Measurements from ENCODE around the gene MCRIP1. TPM values are rescaled to one million over a fixed set of nuclear protein-coding genes. Genes with fewer than 3 reads are reported as not detected.

The MCRIP1 gene
- total and polyA plus RNA-seq, 2 of the 13 experiments (the other 11 are each of a cell fraction or from before 2014, with no cell fraction given) = 79.7 to 84.9 TPM

DNA sequence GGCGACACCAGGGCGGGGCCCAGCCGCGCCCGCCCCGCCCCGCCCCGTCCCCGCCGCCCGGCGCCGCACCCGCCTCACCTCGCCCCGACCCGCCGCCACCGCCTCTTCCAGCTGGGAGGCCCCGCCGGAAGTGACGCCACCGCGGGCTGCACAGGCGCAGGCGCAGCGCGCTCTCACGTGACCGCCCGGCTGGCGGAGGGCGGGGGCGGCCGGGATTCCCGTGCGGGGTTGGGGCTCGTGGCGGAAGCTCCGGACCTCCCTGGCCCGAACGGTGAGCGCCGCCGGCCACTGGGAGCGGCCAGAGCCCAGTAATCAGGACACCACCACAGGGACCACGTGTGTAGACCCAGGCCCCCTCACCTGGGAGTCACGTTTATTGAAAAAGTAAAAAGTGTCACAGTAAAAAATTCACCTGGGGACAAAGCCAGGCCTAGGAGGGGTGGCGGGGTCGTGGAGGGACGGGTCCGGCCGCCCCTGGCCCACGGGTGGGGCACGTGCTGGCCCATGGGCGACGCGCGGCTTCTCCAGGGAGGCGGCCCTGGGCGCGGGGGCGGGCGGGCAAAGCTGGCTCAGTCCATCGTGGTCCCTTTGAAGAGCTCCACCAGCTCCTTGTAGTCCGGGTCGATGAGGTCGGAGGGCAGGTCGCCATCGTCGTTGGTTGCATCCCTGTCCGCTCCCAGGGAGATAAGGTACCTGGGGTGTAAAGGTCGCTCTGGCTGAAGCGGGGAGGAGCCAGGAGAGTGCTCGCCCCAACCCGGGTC is at the start of gene MCRIP1 (continued):
- TF ChIP-seq, protein P1, sequence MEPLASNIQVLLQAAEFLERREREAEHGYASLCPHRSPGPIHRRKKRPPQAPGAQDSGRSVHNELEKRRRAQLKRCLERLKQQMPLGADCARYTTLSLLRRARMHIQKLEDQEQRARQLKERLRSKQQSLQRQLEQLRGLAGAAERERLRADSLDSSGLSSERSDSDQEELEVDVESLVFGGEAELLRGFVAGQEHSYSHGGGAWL (CRISPR knock-in tag; IDR thresholded peaks at IDR 0.05) = peak; percentile 97
- no peak for TF ChIP-seq POLR2AphosphoS2 (IDR thresholded peaks at IDR 0.05; ENCODE audit: low read depth, low read length)
- TF ChIP-seq, protein P2, sequence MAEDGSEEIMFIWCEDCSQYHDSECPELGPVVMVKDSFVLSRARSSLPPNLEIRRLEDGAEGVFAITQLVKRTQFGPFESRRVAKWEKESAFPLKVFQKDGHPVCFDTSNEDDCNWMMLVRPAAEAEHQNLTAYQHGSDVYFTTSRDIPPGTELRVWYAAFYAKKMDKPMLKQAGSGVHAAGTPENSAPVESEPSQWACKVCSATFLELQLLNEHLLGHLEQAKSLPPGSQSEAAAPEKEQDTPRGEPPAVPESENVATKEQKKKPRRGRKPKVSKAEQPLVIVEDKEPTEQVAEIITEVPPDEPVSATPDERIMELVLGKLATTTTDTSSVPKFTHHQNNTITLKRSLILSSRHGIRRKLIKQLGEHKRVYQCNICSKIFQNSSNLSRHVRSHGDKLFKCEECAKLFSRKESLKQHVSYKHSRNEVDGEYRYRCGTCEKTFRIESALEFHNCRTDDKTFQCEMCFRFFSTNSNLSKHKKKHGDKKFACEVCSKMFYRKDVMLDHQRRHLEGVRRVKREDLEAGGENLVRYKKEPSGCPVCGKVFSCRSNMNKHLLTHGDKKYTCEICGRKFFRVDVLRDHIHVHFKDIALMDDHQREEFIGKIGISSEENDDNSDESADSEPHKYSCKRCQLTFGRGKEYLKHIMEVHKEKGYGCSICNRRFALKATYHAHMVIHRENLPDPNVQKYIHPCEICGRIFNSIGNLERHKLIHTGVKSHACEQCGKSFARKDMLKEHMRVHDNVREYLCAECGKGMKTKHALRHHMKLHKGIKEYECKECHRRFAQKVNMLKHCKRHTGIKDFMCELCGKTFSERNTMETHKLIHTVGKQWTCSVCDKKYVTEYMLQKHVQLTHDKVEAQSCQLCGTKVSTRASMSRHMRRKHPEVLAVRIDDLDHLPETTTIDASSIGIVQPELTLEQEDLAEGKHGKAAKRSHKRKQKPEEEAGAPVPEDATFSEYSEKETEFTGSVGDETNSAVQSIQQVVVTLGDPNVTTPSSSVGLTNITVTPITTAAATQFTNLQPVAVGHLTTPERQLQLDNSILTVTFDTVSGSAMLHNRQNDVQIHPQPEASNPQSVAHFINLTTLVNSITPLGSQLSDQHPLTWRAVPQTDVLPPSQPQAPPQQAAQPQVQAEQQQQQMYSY (CRISPR knock-in tag; IDR thresholded peaks at IDR 0.05) = peak; percentile 73; the same call in 1 of the 2 replicates
- peak; percentile 48 for TF ChIP-seq AGO1 (IDR thresholded peaks at IDR 0.05; ENCODE audit: low read depth, low read length, poor library complexity, severe bottlenecking)
- TF ChIP-seq NFRKB (IDR thresholded peaks at IDR 0.05) = no peak
- TF ChIP-seq PHF21A (CRISPR knock-in tag; IDR thresholded peaks at IDR 0.05) = peak; percentile 70
- TF ChIP-seq, protein P3, sequence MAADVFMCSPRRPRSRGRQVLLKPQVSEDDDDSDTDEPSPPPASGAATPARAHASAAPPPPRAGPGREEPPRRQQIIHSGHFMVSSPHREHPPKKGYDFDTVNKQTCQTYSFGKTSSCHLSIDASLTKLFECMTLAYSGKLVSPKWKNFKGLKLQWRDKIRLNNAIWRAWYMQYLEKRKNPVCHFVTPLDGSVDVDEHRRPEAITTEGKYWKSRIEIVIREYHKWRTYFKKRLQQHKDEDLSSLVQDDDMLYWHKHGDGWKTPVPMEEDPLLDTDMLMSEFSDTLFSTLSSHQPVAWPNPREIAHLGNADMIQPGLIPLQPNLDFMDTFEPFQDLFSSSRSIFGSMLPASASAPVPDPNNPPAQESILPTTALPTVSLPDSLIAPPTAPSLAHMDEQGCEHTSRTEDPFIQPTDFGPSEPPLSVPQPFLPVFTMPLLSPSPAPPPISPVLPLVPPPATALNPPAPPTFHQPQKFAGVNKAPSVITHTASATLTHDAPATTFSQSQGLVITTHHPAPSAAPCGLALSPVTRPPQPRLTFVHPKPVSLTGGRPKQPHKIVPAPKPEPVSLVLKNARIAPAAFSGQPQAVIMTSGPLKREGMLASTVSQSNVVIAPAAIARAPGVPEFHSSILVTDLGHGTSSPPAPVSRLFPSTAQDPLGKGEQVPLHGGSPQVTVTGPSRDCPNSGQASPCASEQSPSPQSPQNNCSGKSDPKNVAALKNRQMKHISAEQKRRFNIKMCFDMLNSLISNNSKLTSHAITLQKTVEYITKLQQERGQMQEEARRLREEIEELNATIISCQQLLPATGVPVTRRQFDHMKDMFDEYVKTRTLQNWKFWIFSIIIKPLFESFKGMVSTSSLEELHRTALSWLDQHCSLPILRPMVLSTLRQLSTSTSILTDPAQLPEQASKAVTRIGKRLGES (CRISPR knock-in tag; IDR thresholded peaks at IDR 0.05; ENCODE audit: borderline replicate concordance) = no peak
- TF ChIP-seq, protein P4, sequence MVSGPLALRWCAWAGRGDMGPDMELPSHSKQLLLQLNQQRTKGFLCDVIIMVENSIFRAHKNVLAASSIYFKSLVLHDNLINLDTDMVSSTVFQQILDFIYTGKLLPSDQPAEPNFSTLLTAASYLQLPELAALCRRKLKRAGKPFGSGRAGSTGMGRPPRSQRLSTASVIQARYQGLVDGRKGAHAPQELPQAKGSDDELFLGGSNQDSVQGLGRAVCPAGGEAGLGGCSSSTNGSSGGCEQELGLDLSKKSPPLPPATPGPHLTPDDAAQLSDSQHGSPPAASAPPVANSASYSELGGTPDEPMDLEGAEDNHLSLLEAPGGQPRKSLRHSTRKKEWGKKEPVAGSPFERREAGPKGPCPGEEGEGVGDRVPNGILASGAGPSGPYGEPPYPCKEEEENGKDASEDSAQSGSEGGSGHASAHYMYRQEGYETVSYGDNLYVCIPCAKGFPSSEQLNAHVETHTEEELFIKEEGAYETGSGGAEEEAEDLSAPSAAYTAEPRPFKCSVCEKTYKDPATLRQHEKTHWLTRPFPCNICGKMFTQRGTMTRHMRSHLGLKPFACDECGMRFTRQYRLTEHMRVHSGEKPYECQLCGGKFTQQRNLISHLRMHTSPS (CRISPR knock-in tag; IDR thresholded peaks at IDR 0.05; ENCODE audit: low read depth) = no peak; the same call in 1 of the 2 replicates
- peak; percentile 78 for TF ChIP-seq MAZ (IDR thresholded peaks at IDR 0.05; ENCODE audit: borderline replicate concordance, low read depth, low read length)
- TF ChIP-seq MAZ (CRISPR knock-in tag; IDR thresholded peaks at IDR 0.05; ENCODE audit: low read depth) = peak; percentile 85
- TF ChIP-seq KLF9 (CRISPR knock-in tag; IDR thresholded peaks at IDR 0.05; ENCODE audit: low read depth) = 0 out of 2 replicates have a peak, but pooled peaks have one; percentile 36
- peak; percentile 7; the same call in 1 of the 2 replicates for TF ChIP-seq MIXL1 (CRISPR knock-in tag; IDR thresholded peaks at IDR 0.05)
- TF ChIP-seq PLRG1 (conservative IDR thresholded peaks at IDR 0.05) = no peak
- peak; percentile 78; the same call in 1 of the 2 replicates for TF ChIP-seq ZBTB3 (CRISPR knock-in tag; IDR thresholded peaks at IDR 0.05; ENCODE audit: borderline replicate concordance, low read depth)
- TF ChIP-seq ZFP1 (CRISPR knock-in tag; IDR thresholded peaks at IDR 0.05) = peak; percentile 69; the same call in 1 of the 2 replicates
- peak; percentile 92; the same call in 1 of the 2 replicates for TF ChIP-seq ZSCAN12 (CRISPR knock-in tag; IDR thresholded peaks at IDR 0.05)
- TF ChIP-seq ZBTB42 (CRISPR knock-in tag; IDR thresholded peaks at IDR 0.05) = peak; percentile 79; the same call in 1 of the 2 replicates
- TF ChIP-seq ZNF430 (CRISPR knock-in tag; IDR thresholded peaks at IDR 0.05) = peak; percentile 40
- TF ChIP-seq SP2 (CRISPR knock-in tag; IDR thresholded peaks at IDR 0.05) = peak; percentile 70
- TF ChIP-seq, protein P5, sequence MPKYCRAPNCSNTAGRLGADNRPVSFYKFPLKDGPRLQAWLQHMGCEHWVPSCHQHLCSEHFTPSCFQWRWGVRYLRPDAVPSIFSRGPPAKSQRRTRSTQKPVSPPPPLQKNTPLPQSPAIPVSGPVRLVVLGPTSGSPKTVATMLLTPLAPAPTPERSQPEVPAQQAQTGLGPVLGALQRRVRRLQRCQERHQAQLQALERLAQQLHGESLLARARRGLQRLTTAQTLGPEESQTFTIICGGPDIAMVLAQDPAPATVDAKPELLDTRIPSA (CRISPR knock-in tag; IDR thresholded peaks at IDR 0.05; ENCODE audit: borderline replicate concordance) = 0 out of 2 replicates have a peak, but pooled peaks have one; percentile 25
